Activated CD4-positive, CD25-positive, alpha-beta regulatory T cell treated with anti-CD3 and anti-CD28 coated beads, Interleukin-2, amount 50 U/mL, for 24 hours (primary cell): ENCODE measurements around the gene ZNF14.
"Not testable (repeated sequence)": the region's sequence is repeated elsewhere in the genome, so short reads cannot be mapped to it uniquely, and the experiment has no call there.

Source experiments
- ATAC-seq, 2 donors: fragments of 150-1000 bp; cut with Tn5 transposase; one replicate each; pipeline ENCODE4 v1.10.0; 2021; ENCODE audit warnings: mild to moderate bottlenecking in 1 of 2, moderate library complexity in 1 of 2

ZNF14 gene

DNA sequence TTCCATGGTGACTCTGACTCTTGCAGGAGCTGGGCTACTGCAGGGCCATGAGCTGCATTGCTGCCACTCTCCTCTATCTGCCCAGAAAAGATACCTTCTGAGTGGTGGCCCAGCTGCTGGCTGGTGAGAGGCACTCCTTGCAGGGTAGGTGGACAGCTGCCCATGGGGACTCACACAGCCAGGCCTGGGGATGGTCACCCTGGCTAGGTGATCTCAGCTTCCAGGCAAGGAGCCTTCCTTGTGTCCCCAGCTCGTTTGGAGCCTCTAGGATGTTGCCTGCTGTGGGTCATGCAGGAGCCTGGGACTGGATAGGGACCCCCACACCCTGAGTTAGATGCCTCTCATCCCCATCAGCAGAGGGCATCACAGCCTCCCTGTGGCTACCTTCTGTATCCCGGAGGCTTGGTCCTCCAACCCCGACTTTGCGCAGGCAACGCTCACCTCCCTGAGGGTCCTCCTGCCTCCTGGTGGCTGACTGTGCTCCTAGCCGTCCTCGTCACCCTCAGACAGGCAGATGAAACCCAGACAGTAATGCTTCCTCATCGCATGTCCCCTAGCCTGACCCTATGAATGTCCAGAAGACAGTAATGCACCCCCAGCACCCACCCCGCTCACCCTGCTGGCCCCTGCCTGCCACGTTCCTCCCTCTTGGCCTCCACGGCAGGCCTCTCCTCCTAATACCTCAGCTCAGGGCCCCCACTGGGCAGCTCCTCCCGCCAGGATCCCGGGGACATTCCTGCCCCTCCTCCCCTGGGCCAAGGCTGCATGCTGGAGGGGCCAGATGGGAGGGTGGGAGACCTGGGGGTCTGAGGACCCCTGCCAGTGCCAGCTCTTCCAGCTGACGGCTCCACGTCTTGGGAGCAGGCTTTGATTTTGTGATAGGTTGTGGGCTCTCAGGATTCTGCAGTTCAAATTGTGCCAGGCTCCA is 13.6 kb upstream of the ZNF14 start:
- ATAC-seq, result no peak

DNA sequence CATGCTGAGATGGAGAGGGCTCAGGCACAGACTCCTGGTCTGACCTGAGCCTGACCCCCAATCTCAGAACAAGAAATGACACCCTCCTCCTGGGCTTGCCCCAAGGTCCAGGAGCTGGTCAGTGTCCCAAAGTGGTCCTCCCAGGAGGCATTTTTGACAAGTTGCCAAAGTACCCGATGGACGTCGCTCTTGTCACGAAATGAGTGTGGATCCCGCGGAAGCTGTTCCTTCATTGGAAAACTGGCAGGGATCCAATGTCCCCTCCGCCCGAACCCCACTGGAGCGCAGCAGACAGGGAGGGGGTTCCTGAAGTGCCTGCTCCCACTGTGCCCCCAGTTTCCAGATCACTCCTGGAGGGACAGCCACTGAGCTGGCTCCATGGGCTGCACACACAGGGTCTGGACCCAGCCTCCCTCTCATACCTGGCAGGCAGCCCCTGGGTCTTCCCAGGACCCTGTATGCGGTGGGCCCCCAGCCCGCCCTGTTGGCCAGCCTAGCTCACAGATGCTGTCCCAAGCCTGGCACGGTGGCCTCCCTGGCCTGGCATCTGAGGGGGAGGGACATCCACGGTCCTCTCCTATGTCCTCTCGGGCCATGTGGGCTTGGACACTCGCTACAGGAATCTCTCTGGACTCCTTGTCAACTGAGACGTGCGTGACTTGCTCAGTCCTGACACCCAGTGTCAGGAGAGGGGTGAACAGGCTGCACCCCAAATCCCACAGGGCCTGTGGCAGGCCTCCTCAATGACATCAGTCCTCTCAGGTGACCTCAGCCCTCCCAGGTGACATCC is 12.8 kb upstream of the ZNF14 start:
- ATAC-seq, result no peak

DNA sequence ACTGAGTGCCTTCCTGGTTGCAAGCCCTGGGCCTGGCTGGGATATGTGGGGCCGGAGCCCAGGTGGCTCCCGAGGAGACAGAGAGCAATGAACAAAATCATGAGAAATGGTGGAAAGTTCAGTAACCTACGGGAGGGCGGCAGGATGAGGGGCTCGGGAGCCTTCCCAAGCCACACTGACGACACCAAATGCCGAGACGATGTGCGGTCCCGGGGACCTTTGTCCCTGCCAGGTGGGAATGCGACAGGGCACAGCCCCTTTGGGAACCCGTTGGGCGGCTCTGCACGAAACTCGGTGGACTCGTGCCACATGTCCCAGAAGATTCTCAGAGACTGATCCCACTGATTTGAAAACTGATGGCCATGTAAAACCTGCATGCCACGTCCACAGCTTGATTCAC is 11.7 kb upstream of the ZNF14 start:
- no peak for ATAC-seq

DNA sequence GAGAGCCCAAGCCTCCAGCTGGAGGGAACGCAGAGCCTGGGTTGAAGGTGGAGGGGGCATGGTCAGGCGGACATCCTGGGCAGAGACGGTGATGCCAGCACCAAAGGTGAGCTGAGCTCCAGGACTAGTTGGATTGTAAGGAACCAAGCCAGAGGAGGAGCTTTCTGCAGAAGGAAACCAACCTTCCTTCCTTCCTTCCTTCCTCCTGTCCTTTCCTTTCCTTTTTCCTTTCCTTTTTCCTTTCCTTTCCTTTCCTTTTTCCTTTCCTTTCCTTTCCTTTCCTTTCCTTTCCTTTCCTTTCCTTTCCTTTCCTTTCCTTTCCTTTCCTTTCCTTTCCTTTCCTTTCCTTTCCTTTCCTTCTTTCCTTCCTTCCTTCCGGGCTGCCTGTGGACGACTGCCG is 11.0 kb upstream of the ZNF14 start:
- not testable (repeated sequence) for ATAC-seq

DNA sequence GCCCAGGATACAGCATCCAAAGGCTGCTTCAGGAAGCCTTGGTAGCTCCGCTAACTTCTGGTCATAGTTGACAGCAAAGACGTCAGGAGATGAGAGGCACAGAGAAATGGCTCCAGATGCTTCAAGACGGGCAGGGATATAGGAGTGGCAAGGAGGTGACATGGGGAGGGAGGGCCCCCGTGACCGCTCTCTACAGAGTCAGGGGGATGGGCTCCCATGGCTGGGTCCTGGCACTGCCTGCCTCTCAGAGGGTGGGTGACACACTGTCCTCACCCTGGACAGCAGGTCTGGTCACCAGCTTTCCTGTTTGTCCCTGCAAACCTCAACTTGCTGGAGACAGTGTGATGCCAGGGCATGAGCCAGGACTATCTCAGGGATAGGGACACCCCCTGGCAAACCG is 10.3 kb upstream of the ZNF14 start:
- no peak for ATAC-seq

DNA sequence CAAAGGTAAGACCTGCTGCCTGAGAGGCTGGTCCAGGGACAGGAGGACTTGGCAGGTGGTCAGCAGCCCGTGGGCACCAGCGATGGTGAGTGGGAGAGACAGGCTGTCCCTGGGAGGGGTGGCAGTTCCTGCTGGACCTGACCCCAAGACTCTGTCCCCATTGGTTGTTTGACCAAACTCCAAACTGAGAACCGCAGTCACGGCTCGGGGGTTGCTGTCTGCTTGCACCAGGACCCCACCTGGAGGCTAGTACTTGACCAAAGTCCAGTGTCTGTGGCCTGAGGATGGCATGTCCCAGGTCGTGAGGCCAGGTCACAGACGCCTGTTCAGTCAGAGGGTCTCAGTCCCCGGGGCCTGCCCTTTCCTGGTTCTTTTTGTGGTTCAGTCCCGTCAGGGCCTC is 9.9 kb upstream of the ZNF14 start:
- ATAC-seq, result no peak

- ATAC-seq, result no peak
Measured at GRCh38 chr19:19741184-19741583, 8.3 kb upstream of the ZNF14 start.

GRCh38 chr19:19740755-19741154 is 7.8 kb upstream of the ZNF14 start:
- no peak for ATAC-seq

- ATAC-seq, result no peak
Measured at GRCh38 chr19:19738564-19738963, 5.7 kb upstream of the ZNF14 start.

GRCh38 chr19:19737559-19738332 is 4.8 kb upstream of the ZNF14 start:
- no peak for ATAC-seq

- ATAC-seq, result no peak
Measured at GRCh38 chr19:19721896-19722295, 11.0 kb downstream of the ZNF14 start.

- ATAC-seq, result no peak
Measured at GRCh38 chr19:19719798-19720197, 13.1 kb downstream of the ZNF14 start.

DNA sequence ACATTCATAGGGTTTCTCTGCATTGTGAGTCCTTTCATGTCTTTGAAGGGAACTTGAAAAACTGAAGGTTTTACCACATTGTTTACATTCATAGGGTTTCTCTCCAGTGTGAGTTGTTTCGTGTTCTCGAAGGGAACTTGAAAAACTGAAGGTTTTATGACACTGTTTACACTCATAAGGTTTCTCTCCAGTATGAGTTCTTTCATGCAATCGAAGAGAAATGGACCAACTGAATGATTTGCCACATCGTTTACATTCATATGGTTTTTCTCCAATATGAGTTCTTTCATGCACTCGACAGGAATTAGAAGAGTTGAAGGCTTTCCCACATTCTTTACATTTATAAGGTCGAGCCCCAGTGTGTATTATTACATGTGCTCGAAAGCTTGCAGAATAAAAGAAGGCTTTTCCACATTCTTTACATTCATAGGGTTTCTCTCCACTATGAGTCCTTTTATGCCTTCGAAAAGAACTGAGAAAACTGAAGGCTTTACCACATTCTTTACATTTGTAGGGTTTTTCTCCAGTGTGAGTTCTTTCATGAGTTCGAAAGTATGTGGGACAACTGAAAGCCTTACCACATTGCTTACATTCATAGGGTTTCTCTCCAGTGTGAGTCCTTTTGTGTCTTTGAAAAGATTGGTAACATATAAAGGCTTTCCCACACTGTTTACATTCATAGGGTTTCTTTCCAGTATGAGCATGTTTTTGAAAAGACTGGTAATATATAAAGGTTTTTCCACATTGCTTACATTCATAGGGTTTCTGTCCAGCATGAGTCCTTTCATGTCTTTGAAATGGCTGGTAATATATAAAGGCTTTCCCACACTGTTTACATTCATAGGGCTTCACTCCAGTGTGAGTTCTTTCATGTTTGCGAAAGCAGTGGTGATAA is 20.7 kb downstream of the ZNF14 start:
- no peak for ATAC-seq

DNA sequence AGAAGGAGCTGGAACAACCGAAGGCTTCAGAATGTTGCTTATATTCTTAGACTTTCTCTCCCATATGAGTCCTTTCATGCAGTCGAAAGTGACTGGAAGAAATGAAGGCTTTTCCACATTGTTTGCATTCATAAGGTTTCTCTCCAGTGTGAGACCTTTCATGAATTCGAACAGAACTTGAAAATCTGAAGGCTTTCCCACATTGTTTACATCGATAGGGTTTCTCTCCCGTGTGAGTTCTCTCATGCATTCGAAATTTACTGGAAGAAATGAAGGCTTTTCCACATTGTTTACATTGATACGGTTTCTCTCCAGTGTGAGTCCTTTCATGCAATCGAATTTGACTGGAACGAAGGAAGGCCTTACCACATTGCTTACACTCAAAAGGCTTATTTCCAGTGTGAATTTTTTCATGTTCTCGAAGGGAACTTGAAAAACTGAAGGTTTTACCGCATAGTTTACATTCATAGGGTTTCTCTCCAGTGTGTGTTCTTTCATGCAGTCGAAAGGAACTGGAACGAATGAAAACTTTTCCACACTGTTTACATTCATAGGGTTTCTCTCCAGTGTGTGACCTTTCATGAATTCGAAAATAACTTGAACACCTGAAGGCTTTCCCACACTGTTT is 21.5 kb downstream of the ZNF14 start:
- ATAC-seq, result no peak

- ATAC-seq, result no peak
Measured at GRCh38 chr19:19710506-19710905, 22.4 kb downstream of the ZNF14 start.

DNA sequence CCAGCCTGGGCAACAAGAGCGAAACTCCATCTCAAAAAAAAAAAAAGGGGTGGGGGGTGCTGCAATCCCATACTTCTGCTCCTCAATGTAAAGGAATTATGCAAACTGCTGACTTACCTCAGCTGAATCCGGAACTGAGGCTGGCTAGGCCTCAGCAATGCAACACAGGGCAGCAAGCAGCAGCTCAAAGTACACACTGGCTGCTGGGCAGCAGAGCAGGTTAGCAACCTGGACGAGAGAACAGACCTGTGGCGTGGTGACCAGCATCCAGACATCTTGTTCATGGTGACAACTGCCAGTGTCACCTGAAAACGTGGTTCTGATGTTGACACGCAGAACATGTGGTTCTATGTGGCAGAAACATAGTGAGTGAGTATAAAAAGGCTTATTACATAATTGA is 28.1 kb downstream of the ZNF14 start:
- no peak for ATAC-seq

DNA sequence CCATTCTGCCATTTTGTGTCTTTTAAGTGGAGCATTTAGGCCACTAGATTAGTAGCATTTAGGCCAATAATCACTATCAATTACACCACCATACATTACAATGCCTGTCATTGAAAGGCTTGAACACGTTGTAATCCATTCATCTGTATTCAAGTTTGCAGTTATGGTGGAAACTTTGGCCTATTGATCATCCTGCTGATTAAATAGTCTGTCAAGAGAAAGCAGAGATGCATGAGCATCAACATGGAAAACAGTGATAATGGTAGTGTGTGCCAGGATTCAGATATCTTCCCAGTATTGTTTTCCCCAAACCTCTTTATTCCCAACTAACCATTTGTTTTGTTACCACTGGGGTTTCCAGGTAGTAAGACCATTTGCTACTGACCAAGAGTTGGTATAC is 32.4 kb downstream of the ZNF14 start:
- ATAC-seq, result not testable (repeated sequence)

DNA sequence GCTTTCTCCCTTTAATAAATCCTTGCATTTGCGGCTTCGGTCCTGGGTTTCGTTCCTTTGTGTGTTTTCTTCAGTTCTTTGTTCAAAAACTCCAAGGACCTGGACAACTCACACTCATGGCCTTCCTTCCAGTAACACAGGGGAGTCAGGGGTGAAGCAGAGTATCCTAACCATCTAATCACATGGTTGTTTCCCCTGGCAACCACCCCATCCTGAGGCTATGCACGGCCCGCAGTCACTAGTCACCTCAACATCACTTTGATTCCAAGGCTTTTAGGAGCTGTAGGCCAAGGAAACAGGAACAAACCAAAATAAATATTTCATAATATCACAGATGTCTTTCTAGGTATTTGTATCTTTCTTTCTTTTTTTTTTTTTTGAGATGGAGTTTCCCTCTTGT is 35.3 kb downstream of the ZNF14 start:
- no peak for ATAC-seq

GRCh38 chr19:19696386-19696785 is 36.5 kb downstream of the ZNF14 start:
- ATAC-seq, result no peak

GRCh38 chr19:19691683-19692082 is 41.2 kb downstream of the ZNF14 start:
- no peak for ATAC-seq

DNA sequence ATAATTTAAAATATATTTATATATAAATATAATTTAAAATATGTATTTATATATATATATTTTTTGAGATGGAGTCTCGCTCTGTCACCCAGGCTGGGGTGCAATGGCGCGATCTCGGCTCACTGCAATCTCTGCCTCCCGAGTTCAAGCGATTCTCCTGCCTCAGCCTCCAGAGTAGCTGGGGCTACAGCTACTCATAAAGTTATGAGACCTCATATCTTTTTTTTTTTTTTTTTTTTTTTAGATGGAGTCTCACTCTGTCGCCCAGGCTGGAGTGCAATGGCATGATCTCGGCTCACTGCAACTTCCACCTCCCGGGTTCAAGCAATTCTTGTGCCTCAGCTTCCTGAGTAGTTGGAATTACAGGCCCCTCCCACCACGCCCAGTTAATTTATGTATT is 43.9 kb downstream of the ZNF14 start:
- not testable (repeated sequence) for ATAC-seq

GRCh38 chr19:19687090-19687489 is 45.8 kb downstream of the ZNF14 start:
- no peak for ATAC-seq
